Breast epithelium (tissue), 3 donors: Measurements from ENCODE around the gene BMP7.

ENCODE experiments used
- POLR2A ChIP-seq: fragments of 450-650 bp; IDR thresholded peaks from one replicate; pipeline ENCODE4 v1.6.1; 2016; ENCODE audit warnings: antibody characterized with exemption, mild to moderate bottlenecking, moderate library complexity
- POLR2AphosphoS5 ChIP-seq, 3 donors: sonication (generic); formaldehyde crosslinking; IDR thresholded peaks; one replicate each; pipeline ENCODE4 v1.6.1; 2017; ENCODE audit warnings: antibody characterized with exemption in 3 of 3

- TF ChIP-seq POLR2AphosphoS5 (IDR thresholded peaks at IDR 0.05) (no peak), POLR2A (no peak)
These were observed 65.4 kb downstream of the BMP7 start for GRCh38 chr20:57200882-57201695.
